Keratinocyte (primary cell): Measurements from ENCODE around the gene GLT6D1. TPM values are rescaled to one million over a fixed set of nuclear protein-coding genes. Genes with fewer than 3 reads are reported as not detected.

Experiments
- DNase-seq: peaks from one replicate; pipeline ENCODE4 v3.0.0-alpha.2; 2011; ENCODE audit warnings: low read depth, missing footprints, low spot score
- FAIRE-seq: peaks from 2 replicates; lab custom pipeline; 2011; peaks lifted over from hg19 to GRCh38; lab: Jason Lieb, UNC
- H2AFZ ChIP-seq: 2 replicates; pipeline ENCODE4 v1.6.0; 2012; ENCODE audit warnings: low read length, control low read depth, inconsistent platforms; ENCODE audit not compliant: control insufficient read depth
- H3K27ac ChIP-seq: 2 replicates; pipeline ENCODE4 v1.5.1; 2011; ENCODE audit warnings: low read length; ENCODE audit not compliant: control insufficient read depth, insufficient read depth
- H3K27me3 ChIP-seq: 3 replicates; pipeline ENCODE4 v1.6.0; 2011; ENCODE audit warnings: low read length; ENCODE audit not compliant: control insufficient read depth, insufficient read depth; ENCODE audit errors: extremely low read depth
- H3K36me3 ChIP-seq, 2 experiments: 2 replicates in 1 of 2; 3 replicates in 1 of 2; pipeline ENCODE4 v1.5.1; 2011; ENCODE audit warnings: low read length in 2 of 2, mild to moderate bottlenecking in 1 of 2; ENCODE audit not compliant: control insufficient read depth in 2 of 2, insufficient read depth in 2 of 2; ENCODE audit errors: extremely low read depth in 1 of 2
- H3K4me1 ChIP-seq: 3 replicates; pipeline ENCODE4 v1.5.1; 2011; ENCODE audit warnings: low read length; ENCODE audit not compliant: control insufficient read depth, insufficient read depth; ENCODE audit errors: extremely low read depth
- H3K4me2 ChIP-seq: 3 replicates; pipeline ENCODE4 v1.6.0; 2011; ENCODE audit warnings: low read depth, low read length; ENCODE audit not compliant: control insufficient read depth, insufficient read depth; ENCODE audit errors: extremely low read depth
- H3K4me3 ChIP-seq, 3 experiments: fragments of 200-600 bp in 1 of 3; sonication (generic) in 1 of 3; 2 replicates in 2 of 3; 3 replicates in 1 of 3; pipeline ENCODE4 v1.5.1; 2011 to 2016; ENCODE audit warnings: low read length in 3 of 3, mild to moderate bottlenecking in 3 of 3, control low read depth in 2 of 3, inconsistent platforms in 1 of 3, low read depth in 1 of 3, mixed read lengths in 1 of 3, mixed run types in 1 of 3, moderate library complexity in 1 of 3; ENCODE audit not compliant: control insufficient read depth in 2 of 3, insufficient read depth in 2 of 3; ENCODE audit errors: extremely low read depth in 1 of 3
- H3K79me2 ChIP-seq: 2 replicates; pipeline ENCODE4 v1.6.0; 2012; ENCODE audit warnings: low read length; ENCODE audit not compliant: control insufficient read depth, insufficient read depth
- H3K9ac ChIP-seq: 3 replicates; pipeline ENCODE4 v1.6.0; 2011; ENCODE audit warnings: low read length; ENCODE audit not compliant: control insufficient read depth, insufficient read depth; ENCODE audit errors: extremely low read depth
- H3K9me1 ChIP-seq: 3 replicates; pipeline ENCODE4 v1.6.0; 2011; ENCODE audit warnings: low read length; ENCODE audit not compliant: control insufficient read depth, insufficient read depth; ENCODE audit errors: extremely low read depth
- H3K9me3 ChIP-seq: 2 replicates; pipeline ENCODE4 v1.5.1; 2012; ENCODE audit warnings: low read depth, low read length; ENCODE audit not compliant: control insufficient read depth
- H4K20me1 ChIP-seq: 3 replicates; pipeline ENCODE4 v1.6.0; 2011; ENCODE audit warnings: low read length; ENCODE audit not compliant: control insufficient read depth, insufficient read depth; ENCODE audit errors: extremely low read depth
- EZH2 ChIP-seq: IDR thresholded peaks from one replicate; pipeline ENCODE4 v1.6.1; 2012; ENCODE audit warnings: inconsistent platforms, mild to moderate bottlenecking, low read length, moderate library complexity
- dilution Hi-C: fragments of 300-500 bp; cut with MboI; formaldehyde crosslinking; loops from one replicate; pipeline ENCODE4 v1.7.0; 2020; ENCODE audit warnings: low sequenced_read_pairs; ENCODE audit not compliant: extremely low pct_ligation_motif_present
- polyA plus RNA-seq, 5 experiments: library from polyadenylated mRNA; depleted of rRNA in 3 of 5; stranded (reverse) in 3 of 5; stranded (forward) in 1 of 5; unstranded in 1 of 5; fragments of >200 nt; gene quantifications; 1 replicate in 1 of 5; 2 replicates in 3 of 5; 3 replicates in 1 of 5; pipeline versions ENCODE4 v1.2.1 to v1.2.3, GENCODE V29; 2011 to 2012; ENCODE audit warnings: missing spikeins in 2 of 5, low read depth in 1 of 5, low replicate concordance in 1 of 5
- TF ChIP-seq, protein P1 (sequence below), 3 experiments: IDR thresholded peaks in 1 of 3; conservative IDR thresholded peaks in 1 of 3; optimal IDR thresholded peaks in 1 of 3; 2 replicates in 2 of 3; 3 replicates in 1 of 3; pipeline versions ENCODE3 to v1.5.1; 2011; ENCODE audit warnings: low read length in 3 of 3, mild to moderate bottlenecking in 3 of 3, moderate library complexity in 2 of 3, control low read depth in 1 of 3, inconsistent platforms in 1 of 3; ENCODE audit not compliant: insufficient read depth in 2 of 3; ENCODE audit errors: extremely low read depth in 1 of 3

GLT6D1 gene
- polyA plus RNA-seq, 1 donor (not counting 4 experiments of a cell fraction or from before 2014, with no cell fraction given), result not detected

DNA sequence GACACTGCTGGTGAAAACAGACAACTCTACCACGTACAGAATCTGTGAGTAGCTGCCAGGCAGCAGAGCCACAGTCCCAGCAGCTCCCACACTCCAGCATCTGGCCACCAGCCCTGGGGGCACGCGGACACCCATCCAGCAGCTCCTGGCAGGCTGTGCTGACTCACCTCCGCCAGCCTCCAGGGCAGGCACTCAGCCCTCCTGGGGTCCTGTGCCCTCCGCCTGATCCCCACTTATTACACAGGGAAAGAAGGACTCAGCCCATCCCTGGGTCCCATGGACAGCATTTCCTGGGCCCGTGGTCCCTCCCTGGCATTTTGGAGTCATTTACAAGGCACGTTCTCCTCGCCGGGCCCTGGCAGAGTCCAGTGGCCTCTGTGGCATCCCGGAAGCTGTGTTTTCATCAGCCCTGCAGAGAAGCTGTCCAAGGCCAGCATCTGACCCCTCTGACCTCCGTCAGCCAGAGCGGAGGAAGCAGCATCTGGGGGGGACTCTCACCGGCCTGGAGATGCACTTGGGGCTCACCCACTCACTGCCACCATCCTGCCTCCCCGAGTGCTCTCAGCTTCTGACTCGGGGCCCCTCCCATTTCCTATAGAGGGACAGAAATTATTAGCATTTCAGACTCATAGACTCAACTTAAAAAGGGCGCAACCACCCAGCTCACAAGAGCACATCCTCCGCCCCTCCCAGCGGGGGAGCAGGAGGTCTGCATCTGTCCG lies 56.2 kb downstream of the GLT6D1 start:
- Histone ChIP-seq H3K4me3 (no peak overlapping the region), H2AFZ (no peak overlapping the region), H3K79me2 (no peaks in the 10 kb centered on the region), H3K9me3 (no peaks in the 10 kb centered on the region), H3K4me2 (no peak overlapping the region), H3K36me3 (no peaks in the 10 kb centered on the region), H3K9me1 (no peaks in the 10 kb centered on the region), H3K27ac (no peak overlapping the region), H3K4me1 (no peaks in the 10 kb centered on the region), H3K9ac (no peak overlapping the region), H4K20me1 (no peaks in the 10 kb centered on the region), H3K27me3 (no peaks in the 10 kb centered on the region)
- FAIRE-seq, result no peak
- dilution Hi-C loops, result no loop called here
- no peak for TF ChIP-seq EZH2
- TF ChIP-seq, protein P1, sequence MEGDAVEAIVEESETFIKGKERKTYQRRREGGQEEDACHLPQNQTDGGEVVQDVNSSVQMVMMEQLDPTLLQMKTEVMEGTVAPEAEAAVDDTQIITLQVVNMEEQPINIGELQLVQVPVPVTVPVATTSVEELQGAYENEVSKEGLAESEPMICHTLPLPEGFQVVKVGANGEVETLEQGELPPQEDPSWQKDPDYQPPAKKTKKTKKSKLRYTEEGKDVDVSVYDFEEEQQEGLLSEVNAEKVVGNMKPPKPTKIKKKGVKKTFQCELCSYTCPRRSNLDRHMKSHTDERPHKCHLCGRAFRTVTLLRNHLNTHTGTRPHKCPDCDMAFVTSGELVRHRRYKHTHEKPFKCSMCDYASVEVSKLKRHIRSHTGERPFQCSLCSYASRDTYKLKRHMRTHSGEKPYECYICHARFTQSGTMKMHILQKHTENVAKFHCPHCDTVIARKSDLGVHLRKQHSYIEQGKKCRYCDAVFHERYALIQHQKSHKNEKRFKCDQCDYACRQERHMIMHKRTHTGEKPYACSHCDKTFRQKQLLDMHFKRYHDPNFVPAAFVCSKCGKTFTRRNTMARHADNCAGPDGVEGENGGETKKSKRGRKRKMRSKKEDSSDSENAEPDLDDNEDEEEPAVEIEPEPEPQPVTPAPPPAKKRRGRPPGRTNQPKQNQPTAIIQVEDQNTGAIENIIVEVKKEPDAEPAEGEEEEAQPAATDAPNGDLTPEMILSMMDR (optimal IDR thresholded peaks at IDR 0.05 in 1 of 3, IDR thresholded peaks at IDR 0.05 in 1 of 3, conservative IDR thresholded peaks at IDR 0.05 in 1 of 3; ENCODE audit: extremely low read depth in 1 of 3, insufficient read depth in 2 of 3, low read length in 3 of 3), result no peak
- no peak for DNase-seq

DNA sequence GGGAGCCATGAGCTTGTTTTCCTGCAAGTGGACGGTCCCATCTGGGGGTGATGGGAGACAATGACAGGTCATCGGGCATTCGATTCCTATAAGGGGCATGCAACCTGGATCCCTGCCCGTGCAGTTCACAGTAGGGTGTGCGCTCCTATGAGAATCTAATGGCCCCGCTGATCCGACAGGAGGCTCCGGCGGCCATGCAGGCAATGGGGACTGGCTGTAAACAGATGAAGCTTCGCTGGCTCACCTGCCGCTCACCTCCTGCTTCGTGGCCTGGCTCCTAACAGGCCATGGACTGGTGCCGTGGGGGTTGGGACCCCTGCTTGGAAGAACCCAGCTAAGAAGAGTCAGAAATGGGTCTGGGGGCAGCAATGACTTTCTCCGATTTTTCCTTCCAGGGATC lies 56.8 kb downstream of the GLT6D1 start:
- Histone ChIP-seq H3K27me3 (no peaks in the 10 kb centered on the region), H4K20me1 (no peaks in the 10 kb centered on the region), H3K4me2 (no peak overlapping the region), H3K9me1 (no peaks in the 10 kb centered on the region), H3K36me3 (no peaks in the 10 kb centered on the region), H3K4me1 (no peaks in the 10 kb centered on the region), H2AFZ (no peak overlapping the region), H3K9me3 (no peaks in the 10 kb centered on the region), H3K4me3 (no peak overlapping the region), H3K27ac (no peak overlapping the region), H3K79me2 (no peaks in the 10 kb centered on the region), H3K9ac (no peak overlapping the region)
- dilution Hi-C loops, result no loop called here
- no peak for DNase-seq
- no peak for FAIRE-seq
- TF ChIP-seq, protein P1 (optimal IDR thresholded peaks at IDR 0.05 in 1 of 3, IDR thresholded peaks at IDR 0.05 in 1 of 3, conservative IDR thresholded peaks at IDR 0.05 in 1 of 3; ENCODE audit: extremely low read depth in 1 of 3, insufficient read depth in 2 of 3, low read length in 3 of 3), result no peak
- TF ChIP-seq EZH2, result no peak
